ENCODE data around the gene SLC6A20.

The SLC6A20 gene

DNA sequence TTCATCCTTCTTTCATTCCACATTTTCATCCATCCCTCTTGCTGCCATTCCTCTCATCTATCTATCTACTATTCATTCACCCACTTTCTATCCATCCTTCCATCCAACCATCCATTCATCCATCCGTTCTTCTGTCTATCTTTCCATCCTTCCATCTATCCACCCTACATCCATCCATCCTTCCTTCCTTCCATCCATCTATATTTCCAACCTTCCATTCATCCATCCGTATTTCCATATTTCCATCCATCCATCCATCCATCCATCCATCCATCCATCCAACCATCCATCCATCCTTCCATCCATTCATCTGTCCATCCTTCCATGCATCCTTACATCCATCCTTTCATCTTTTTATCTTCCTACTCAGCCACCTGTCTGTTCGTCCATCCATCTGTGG lies 14.0 kb downstream of the SLC6A20 start:
- DNase-seq (ENCODE audit: low read depth), result no peak
- TF ChIP-seq, protein P1, sequence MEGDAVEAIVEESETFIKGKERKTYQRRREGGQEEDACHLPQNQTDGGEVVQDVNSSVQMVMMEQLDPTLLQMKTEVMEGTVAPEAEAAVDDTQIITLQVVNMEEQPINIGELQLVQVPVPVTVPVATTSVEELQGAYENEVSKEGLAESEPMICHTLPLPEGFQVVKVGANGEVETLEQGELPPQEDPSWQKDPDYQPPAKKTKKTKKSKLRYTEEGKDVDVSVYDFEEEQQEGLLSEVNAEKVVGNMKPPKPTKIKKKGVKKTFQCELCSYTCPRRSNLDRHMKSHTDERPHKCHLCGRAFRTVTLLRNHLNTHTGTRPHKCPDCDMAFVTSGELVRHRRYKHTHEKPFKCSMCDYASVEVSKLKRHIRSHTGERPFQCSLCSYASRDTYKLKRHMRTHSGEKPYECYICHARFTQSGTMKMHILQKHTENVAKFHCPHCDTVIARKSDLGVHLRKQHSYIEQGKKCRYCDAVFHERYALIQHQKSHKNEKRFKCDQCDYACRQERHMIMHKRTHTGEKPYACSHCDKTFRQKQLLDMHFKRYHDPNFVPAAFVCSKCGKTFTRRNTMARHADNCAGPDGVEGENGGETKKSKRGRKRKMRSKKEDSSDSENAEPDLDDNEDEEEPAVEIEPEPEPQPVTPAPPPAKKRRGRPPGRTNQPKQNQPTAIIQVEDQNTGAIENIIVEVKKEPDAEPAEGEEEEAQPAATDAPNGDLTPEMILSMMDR (conservative IDR thresholded peaks at IDR 0.05; ENCODE audit: control insufficient read depth, insufficient read depth, low read depth, low read length), result no peak
- H3K4me3 ChIP-seq (ENCODE audit: control insufficient read depth, low read depth, low read length), result no peak overlapping the region

DNA sequence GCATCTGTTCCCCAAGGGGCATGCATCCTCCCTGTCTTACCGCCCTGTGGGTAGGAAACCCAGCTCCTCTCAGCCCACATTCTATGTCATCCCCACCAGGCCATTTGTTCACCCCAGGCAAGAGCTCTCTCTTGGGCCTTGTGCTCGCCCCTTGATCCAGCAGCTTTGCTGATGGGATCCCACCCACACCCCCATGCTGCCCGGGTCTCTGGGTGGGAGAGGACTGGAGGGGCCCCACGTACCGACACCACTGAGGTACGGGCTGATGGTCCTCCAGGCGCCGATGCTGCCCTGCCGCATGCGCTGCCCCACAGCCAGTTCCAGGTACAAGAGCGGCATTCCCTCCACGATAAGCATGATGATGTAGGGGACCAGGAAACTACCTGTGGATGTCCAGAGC lies 14.5 kb downstream of the SLC6A20 start:
- TF ChIP-seq, protein P1 (conservative IDR thresholded peaks at IDR 0.05; ENCODE audit: control insufficient read depth, insufficient read depth, low read depth, low read length), result no peak
- no peak for DNase-seq (ENCODE audit: low read depth)
- H3K4me3 ChIP-seq (ENCODE audit: control insufficient read depth, low read depth, low read length), result no peak overlapping the region

DNA sequence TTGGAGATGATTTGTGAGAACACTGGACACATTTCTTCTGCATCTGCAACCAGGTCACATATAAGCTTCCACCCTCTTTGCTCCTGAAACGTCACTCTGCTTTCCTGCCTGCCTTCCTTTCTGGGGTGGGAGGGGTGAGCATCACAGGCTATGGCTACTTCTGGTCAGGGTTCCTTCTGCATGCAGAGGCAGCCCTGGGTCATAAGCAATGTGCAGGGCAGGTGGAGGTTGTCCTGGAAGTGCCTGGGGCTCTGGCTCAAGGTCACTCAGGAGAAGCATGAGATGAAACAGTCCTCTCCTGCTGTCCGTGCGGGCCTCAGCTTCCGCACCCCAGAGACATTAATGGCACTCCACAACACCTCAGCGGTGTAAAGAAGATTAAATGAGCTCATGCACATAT lies 15.1 kb downstream of the SLC6A20 start:
- TF ChIP-seq, protein P1 (conservative IDR thresholded peaks at IDR 0.05; ENCODE audit: control insufficient read depth, insufficient read depth, low read depth, low read length), result no peak
- DNase-seq (ENCODE audit: low read depth), result no peak

DNA sequence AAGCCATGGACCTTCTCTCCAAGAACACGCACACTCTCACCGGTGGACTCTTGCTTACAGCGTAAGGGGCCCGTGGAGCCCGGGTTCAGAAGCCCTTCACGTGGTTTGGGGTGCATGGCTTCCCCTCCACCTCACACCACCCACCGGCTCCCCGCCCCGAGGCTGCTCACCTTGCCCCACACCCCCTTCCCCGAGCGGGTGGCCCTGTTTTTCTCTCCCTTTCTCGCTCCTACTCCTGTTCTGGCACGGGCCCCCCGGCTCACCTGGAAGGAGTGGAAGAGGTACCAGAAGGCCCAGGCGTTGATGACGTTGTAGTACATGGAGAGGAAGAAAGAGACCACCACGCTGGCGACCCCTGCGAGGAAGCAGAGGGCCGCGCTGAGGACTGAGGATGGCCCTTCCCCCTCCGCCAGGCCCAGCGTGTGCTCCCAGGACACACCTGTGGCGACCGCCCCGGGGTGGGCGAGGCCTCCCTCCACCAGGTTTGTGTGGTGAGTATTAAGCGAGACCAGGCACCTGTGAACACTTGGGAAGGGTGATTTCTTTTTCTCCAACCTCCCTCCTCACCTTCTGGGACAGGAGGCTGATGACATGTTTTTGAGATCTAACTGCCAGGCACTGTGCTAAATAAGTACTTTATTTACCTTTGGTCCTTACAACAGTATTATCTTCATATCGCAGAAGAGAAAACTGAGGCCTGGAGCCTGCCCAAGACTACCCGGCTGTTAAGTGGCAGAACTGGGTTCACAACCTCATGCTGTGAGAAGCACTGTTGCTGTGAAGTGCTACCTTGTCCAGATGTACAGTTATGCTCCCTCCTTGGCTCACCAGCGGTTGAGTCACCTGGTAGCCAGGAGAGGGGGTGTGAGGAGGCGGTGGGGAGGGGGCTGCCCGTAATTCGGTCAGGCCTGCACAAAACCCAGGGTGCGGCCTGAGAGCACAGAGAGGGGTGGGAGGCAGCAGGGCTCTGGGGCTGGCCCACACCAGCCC lies 16.3 kb downstream of the SLC6A20 start:
- H3K4me3 ChIP-seq (ENCODE audit: control insufficient read depth, low read depth, low read length), result no peak overlapping the region

More for the DNA sequence above, 15.1 kb downstream of the SLC6A20 start:
- H3K4me3 ChIP-seq (ENCODE audit: control insufficient read depth, low read depth, low read length), result no peak overlapping the region

DNA sequence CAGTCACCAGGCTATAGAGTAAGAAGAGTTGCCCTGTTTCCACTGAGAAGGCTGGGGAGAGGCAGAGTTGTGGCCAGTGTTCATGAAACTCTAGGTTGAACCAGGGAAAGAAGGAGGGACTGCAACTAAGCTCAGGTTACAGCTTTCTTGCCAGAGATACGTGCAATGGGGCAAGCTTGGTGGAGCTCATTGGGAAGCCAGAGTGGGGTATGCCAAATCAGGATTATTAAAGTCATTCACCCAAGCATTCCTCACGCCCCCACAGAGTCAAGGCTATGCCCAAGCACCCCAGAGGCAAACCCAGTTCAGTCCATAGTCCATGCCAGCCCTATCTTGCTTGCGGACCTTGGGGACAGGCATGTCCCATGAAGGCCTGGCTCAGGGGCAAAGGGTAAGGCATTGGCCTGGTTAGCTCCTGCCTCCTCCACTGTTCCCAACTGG lies 17.6 kb downstream of the SLC6A20 start:
- TF ChIP-seq, protein P1 (conservative IDR thresholded peaks at IDR 0.05; ENCODE audit: control insufficient read depth, insufficient read depth, low read depth, low read length), result no peak
- no peak for DNase-seq (ENCODE audit: low read depth)
- no peak overlapping the region for H3K4me3 ChIP-seq (ENCODE audit: control insufficient read depth, low read depth, low read length)

More for the DNA sequence above, 16.3 kb downstream of the SLC6A20 start:
- TF ChIP-seq, protein P1 (conservative IDR thresholded peaks at IDR 0.05; ENCODE audit: control insufficient read depth, insufficient read depth, low read depth, low read length), result no peak
- DNase-seq (ENCODE audit: low read depth), result no peak

DNA sequence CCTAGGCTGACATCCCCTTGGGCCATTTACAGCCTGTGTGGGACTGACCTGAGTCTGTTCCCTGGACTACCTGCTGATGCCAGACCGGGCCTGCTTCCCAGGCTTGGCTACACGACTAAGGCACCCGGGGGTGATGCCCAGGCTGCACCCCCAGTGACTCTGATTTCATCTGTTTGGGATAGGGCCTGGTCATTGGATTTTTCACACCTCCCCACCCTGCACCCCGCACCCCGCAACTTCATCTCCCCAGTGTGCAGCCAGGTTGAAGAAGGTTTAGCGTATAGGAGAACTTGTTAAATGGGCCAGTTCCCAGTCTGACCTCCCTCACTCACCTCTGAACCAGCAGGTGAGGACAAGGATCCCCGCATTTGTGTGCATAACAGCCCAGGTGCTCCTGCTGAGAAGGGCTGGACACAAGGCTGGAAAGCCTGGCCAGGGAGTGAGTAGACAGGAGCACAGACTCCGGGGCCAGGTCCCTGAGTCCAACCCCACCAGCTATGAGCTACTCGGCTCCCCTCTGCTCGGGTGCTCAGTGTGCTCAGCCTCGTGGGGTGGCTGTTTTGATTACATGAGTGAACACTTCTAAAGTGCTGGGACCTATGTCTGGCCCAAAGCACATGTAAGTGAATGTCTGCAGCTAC lies 18.5 kb downstream of the SLC6A20 start:
- DNase-seq (ENCODE audit: low read depth), result no peak
- TF ChIP-seq, protein P1 (conservative IDR thresholded peaks at IDR 0.05; ENCODE audit: control insufficient read depth, insufficient read depth, low read depth, low read length), result no peak
- H3K4me3 ChIP-seq (ENCODE audit: control insufficient read depth, low read depth, low read length), result no peak overlapping the region

Data from fibroblast of mammary gland (primary cell).